Colonic mucosa (tissue), 4 donors: ENCODE measurements around the gene LRGUK. TPM values are rescaled to one million over a fixed set of nuclear protein-coding genes. Genes with fewer than 3 reads are reported as not detected.

Experiments
- DNase-seq: peaks from one replicate; pipeline ENCODE4 v3.0.0-alpha.2; 2020
- H3K27ac ChIP-seq: fragments of 200-600 bp; one replicate; pipeline ENCODE4 v1.8.0; 2021
- H3K27me3 ChIP-seq: fragments of 200-600 bp; one replicate; pipeline ENCODE4 v1.8.0; 2021
- H3K36me3 ChIP-seq: fragments of 200-600 bp; one replicate; pipeline ENCODE4 v1.8.0; 2021
- H3K4me1 ChIP-seq: fragments of 200-600 bp; one replicate; pipeline ENCODE4 v1.8.0; 2021; ENCODE audit warnings: mild to moderate bottlenecking
- H3K4me3 ChIP-seq: fragments of 200-600 bp; one replicate; pipeline ENCODE4 v1.8.0; 2021
- H3K9ac ChIP-seq, 2 donors: one replicate each; pipeline ENCODE4 v1.7.0; 2013; ENCODE audit warnings: control low read depth in 2 of 2, low read depth in 2 of 2, low read length in 2 of 2
- H3K9me3 ChIP-seq: fragments of 200-600 bp; one replicate; pipeline ENCODE4 v1.8.0; 2021
- intact Hi-C: fragments of 100-400 bp; cut with DNase I; formaldehyde crosslinking; loops from one replicate; pipeline ENCODE4 v1.14.1; 2022
- total RNA-seq, 2 donors: library from RNA; stranded (reverse); fragmentation: NEBNext Ultra II Directional in 1 of 2; extraction: Animal tissue kit (Norgen Biotek cat#: 25700) in 1 of 2; gene quantifications; one replicate each; pipeline ENCODE4 v1.2.1, GENCODE V29; 2021
- TF ChIP-seq, protein P1 (sequence below): fragments of 200-600 bp; IDR thresholded peaks from one replicate; pipeline ENCODE4 v1.8.0; 2022; ENCODE audit warnings: antibody characterized with exemption, mild to moderate bottlenecking
- donor health status: healthy.
- donor health status: DM: no; HTN: no; CAD: no.
- donor health status: DM: no; HTN: no; CAD: no.

Gene LRGUK
- total RNA-seq, 2 donors from 2014 or later: 0.37 to 0.69 TPM

DNA sequence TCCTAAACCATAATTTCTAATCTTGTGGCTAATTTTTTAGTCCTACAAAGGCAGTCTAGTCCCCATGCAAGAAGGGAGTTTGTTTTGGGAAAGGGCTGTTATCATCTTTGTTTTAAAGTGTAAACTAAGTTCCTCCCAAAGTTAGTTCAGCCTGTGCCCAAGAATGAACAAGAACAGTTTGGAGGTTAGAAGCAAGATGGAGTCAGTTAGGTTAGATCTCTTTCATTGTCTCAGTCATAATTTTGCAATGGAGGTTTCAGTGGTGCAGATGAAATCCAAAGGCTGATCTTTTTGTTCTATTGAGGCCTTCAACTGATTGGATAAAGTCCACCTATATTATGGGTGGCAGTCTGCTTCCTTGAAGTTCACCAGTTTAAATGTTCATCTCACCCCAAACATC lies 68.1 kb downstream of the LRGUK start:
- no peak for DNase-seq
- Histone ChIP-seq H3K4me3 (no peak overlapping the region), H3K27me3 (no peaks in the 10 kb centered on the region), H3K36me3 (no peaks in the 10 kb centered on the region), H3K9me3 (no peaks in the 10 kb centered on the region), H3K4me1 (no peaks in the 10 kb centered on the region), H3K9ac (no peak overlapping the region), H3K27ac (no peak overlapping the region)
- intact Hi-C loops: no loop called here
- TF ChIP-seq, protein P1, sequence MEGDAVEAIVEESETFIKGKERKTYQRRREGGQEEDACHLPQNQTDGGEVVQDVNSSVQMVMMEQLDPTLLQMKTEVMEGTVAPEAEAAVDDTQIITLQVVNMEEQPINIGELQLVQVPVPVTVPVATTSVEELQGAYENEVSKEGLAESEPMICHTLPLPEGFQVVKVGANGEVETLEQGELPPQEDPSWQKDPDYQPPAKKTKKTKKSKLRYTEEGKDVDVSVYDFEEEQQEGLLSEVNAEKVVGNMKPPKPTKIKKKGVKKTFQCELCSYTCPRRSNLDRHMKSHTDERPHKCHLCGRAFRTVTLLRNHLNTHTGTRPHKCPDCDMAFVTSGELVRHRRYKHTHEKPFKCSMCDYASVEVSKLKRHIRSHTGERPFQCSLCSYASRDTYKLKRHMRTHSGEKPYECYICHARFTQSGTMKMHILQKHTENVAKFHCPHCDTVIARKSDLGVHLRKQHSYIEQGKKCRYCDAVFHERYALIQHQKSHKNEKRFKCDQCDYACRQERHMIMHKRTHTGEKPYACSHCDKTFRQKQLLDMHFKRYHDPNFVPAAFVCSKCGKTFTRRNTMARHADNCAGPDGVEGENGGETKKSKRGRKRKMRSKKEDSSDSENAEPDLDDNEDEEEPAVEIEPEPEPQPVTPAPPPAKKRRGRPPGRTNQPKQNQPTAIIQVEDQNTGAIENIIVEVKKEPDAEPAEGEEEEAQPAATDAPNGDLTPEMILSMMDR: no peak

DNA sequence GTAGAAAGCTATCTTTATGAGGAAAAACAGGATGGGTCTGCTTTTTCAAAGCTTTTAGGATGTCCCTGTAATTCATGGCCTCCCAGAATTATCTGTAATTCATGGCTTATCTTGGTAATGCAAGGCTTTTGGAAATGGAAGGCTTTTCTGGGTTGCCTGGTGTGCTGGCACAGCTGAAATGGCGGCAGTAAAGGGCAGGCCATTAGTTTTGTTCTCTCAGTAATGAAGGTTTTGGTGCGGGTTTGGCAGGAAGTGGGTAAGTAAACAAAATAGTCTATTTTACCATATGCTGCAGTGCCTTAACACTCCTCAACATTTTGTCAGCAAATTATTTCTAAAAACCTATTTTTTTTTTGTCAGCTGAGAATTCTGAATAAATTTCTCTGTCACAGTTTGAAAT lies 69.3 kb downstream of the LRGUK start:
- TF ChIP-seq, protein P1: no peak

DNA sequence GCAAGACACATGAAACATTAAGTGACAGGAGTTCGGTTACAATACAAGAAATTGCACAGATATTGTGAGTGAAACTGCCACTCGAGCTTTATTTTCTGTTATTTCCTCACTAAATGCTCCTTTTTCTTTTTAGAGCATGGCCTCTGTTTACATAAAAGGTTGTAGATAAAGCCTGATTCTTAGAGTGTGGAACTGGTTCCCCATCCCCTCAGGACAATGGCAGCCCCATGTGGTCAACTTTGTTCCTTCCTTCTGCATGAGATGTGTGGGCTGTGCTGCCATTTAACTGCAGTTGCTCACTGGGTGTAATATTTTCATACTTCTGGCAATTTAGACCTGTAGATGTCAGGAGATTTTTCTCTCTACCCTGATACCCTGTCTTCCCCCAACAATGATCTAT lies 70.2 kb downstream of the LRGUK start:
- H3K9me3 ChIP-seq: no peaks in the 10 kb centered on the region
- H3K27me3 ChIP-seq: no peaks in the 10 kb centered on the region
- no peak overlapping the region for H3K4me3 ChIP-seq
- no peak for DNase-seq
- no peak overlapping the region for H3K9ac ChIP-seq
- intact Hi-C loops: no loop called here
- TF ChIP-seq, protein P1: no peak
- H3K36me3 ChIP-seq: no peaks in the 10 kb centered on the region
- no peaks in the 10 kb centered on the region for H3K4me1 ChIP-seq
- H3K27ac ChIP-seq: no peak overlapping the region

More for the DNA sequence above, 69.3 kb downstream of the LRGUK start:
- Histone ChIP-seq H3K9me3 (no peaks in the 10 kb centered on the region), H3K36me3 (no peaks in the 10 kb centered on the region), H3K27ac (no peak overlapping the region), H3K27me3 (no peaks in the 10 kb centered on the region), H3K4me3 (no peak overlapping the region), H3K4me1 (no peaks in the 10 kb centered on the region), H3K9ac (no peak overlapping the region)
- no peak for DNase-seq
- intact Hi-C loops: no loop called here

DNA sequence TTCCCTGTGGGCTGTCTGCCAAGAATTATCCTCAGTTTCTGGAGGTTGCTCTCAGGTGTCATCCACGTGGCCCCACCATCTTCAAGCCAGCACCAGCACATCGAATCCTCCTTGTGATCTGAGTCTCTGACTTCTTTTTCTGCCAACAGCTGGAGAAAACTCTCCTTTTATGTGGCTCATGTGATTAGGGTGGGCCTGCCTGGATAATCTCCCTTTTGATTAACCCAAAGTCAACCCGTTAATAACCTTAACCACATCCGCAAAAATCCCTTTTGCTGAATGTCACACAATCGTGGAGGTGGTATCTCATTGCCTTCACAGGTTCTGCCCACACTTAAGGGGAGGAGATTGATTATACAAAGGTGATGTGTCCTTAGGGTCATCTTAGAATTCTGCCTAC lies 73.8 kb downstream of the LRGUK start:
- H3K27ac ChIP-seq: no peak overlapping the region
- intact Hi-C loops: no loop called here

DNA sequence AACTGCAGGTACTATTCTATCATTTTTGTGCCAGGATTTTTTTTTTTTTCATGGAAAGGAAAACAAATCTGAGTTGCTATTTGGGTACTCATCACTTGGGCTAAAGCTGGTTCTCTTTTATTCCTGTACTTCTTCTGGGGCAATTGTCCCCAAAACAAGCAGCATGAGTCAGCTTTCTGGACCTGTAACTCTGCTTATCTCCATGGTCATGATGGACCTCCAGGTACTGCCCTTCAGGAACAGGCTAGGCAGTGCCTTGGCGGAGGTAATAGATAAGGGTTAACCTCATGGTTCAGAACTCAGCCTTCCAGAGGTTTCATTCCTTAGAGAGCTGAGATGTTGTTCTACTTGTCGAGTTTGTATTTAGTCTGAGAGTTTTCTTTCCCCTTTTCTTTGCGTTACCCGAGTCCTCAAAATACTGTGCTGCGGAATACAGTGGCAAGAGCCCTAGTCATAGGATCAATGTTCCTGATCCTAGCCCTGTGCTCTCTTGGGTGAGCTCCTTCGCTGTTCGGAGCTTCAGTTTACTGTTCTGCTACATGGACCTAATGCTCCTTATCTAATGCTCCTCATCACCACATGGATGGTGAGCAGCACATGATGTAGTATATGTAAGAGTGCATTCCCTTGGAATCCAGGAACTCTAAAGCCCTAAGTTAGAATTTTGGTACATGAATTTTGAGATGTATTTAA lies 74.6 kb downstream of the LRGUK start:
- DNase-seq: no peak
- no peaks in the 10 kb centered on the region for H3K27me3 ChIP-seq
- no peak overlapping the region for H3K27ac ChIP-seq
- intact Hi-C loops: no loop called here
- no peaks in the 10 kb centered on the region for H3K4me1 ChIP-seq
- no peaks in the 10 kb centered on the region for H3K9me3 ChIP-seq
- no peak overlapping the region for H3K9ac ChIP-seq
- no peaks in the 10 kb centered on the region for H3K36me3 ChIP-seq
- TF ChIP-seq, protein P1: no peak
- H3K4me3 ChIP-seq: no peak overlapping the region

More for the DNA sequence above, 73.8 kb downstream of the LRGUK start:
- no peak overlapping the region for H3K4me3 ChIP-seq
- DNase-seq: no peak
- no peaks in the 10 kb centered on the region for H3K9me3 ChIP-seq
- no peaks in the 10 kb centered on the region for H3K4me1 ChIP-seq
- no peak overlapping the region for H3K9ac ChIP-seq
- TF ChIP-seq, protein P1: no peak
- no peaks in the 10 kb centered on the region for H3K27me3 ChIP-seq
- H3K36me3 ChIP-seq: no peaks in the 10 kb centered on the region
